Measurements from ENCODE around the gene CERS6.

GRCh38 chr2:168416555-168416954 lies 39.5 kb upstream of the CERS6 start:
- TF ChIP-seq CTCF (IDR thresholded peaks at IDR 0.05; ENCODE audit: low read depth, low read length, missing input control): no peak
- TF ChIP-seq SP1 (IDR thresholded peaks at IDR 0.05): no peak

Data from liver (tissue), 3 donors.